ENCODE data around the gene CD226. TPM values are rescaled to one million over a fixed set of nuclear protein-coding genes. Genes with fewer than 3 reads are reported as not detected.
"Not testable (repeated sequence)": the region's sequence is repeated elsewhere in the genome, so short reads cannot be mapped to it uniquely, and the experiment has no call there.

The CD226 gene
- total and polyA plus RNA-seq, 2 donors: 0.89 to 3.6 TPM

DNA sequence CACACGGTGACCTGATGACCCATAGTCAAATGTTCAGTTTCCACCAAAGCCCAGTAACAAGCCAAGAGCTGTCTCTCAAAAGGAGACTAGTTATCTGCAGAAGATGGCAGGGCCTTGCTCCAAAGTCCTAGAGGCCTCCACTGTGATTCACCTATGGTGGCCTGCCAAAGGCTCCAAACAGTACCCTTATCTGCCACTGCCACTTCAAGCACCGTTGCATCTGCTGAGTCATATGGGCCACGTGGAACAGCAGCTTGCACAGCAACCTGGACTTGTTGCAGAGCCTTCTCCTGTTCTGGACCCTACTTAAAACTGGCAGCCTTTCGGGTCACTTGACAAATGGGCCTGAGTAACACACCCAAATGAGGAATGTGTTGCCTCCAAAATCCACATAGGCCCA is 27.6 kb upstream of the CD226 start:
- 94% methylated on average over 4 of the region's 4 CpGs for WGBS

GRCh38 chr18:69974365-69974764 is 26.7 kb upstream of the CD226 start:
- H3K36me3 ChIP-seq (ENCODE audit: insufficient read depth): no peaks in the 10 kb centered on the region
- WGBS: 98% methylated on average over 1 of the region's 1 CpG
- no peak overlapping the region for H3K27ac ChIP-seq (ENCODE audit: low read depth)
- no peaks in the 10 kb centered on the region for H3K4me1 ChIP-seq (ENCODE audit: insufficient read depth)
- no peak overlapping the region for H3K4me3 ChIP-seq (ENCODE audit: low read depth, low read length)
- DNase-seq (ENCODE audit: extremely low spot score): no peak

More for the DNA sequence above, 27.6 kb upstream of the CD226 start:
- DNase-seq (ENCODE audit: extremely low spot score); H3K27ac ChIP-seq (ENCODE audit: low read depth); H3K4me1 ChIP-seq (ENCODE audit: insufficient read depth); H3K4me3 ChIP-seq (ENCODE audit: low read depth, low read length); H3K36me3 ChIP-seq (ENCODE audit: insufficient read depth): not testable (repeated sequence)

- Histone ChIP-seq H3K27ac (ENCODE audit: low read depth) (no peak overlapping the region), H3K4me1 (ENCODE audit: insufficient read depth) (no peaks in the 10 kb centered on the region), H3K36me3 (ENCODE audit: insufficient read depth) (no peaks in the 10 kb centered on the region), H3K4me3 (ENCODE audit: low read depth, low read length) (no peak overlapping the region)
- no peak for DNase-seq (ENCODE audit: extremely low spot score)
- 90% methylated on average over 2 of the region's 2 CpGs for WGBS
Measured at GRCh38 chr18:69969491-69969890, 21.8 kb upstream of the CD226 start.

GRCh38 chr18:69968039-69968438 is 20.4 kb upstream of the CD226 start:
- WGBS: 89% methylated on average over 8 of the region's 8 CpGs
- Histone ChIP-seq H3K36me3 (ENCODE audit: insufficient read depth) (no peaks in the 10 kb centered on the region), H3K27ac (ENCODE audit: low read depth) (no peak overlapping the region), H3K4me3 (ENCODE audit: low read depth, low read length) (no peak overlapping the region), H3K4me1 (ENCODE audit: insufficient read depth) (no peaks in the 10 kb centered on the region)
- no peak for DNase-seq (ENCODE audit: extremely low spot score)

DNA sequence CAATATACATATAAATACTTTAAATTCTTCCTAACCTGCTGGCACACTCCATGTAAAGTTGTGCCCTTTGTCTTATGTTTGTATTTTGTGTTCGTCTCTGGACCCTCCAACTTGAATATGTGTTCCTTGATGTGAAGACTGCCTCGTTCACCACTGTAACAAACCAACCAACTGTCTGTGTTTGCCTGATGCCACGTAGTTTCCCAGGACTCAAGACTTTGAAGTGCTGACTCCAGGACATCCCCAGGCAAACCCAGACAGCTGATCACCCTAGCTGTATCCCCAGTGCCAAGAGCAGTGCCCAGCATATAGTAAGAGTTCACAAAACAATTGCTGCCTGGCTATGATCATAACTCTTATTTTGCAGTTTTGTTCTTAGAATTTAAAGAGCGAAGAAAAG is 15.5 kb upstream of the CD226 start:
- no peak overlapping the region for H3K27ac ChIP-seq (ENCODE audit: low read depth)
- no peaks in the 10 kb centered on the region for H3K36me3 ChIP-seq (ENCODE audit: insufficient read depth)
- no peaks in the 10 kb centered on the region for H3K4me1 ChIP-seq (ENCODE audit: insufficient read depth)
- 96% methylated on average over 4 of the region's 4 CpGs for WGBS
- no peak for DNase-seq (ENCODE audit: extremely low spot score)
- H3K4me3 ChIP-seq (ENCODE audit: low read depth, low read length): no peak overlapping the region

DNA sequence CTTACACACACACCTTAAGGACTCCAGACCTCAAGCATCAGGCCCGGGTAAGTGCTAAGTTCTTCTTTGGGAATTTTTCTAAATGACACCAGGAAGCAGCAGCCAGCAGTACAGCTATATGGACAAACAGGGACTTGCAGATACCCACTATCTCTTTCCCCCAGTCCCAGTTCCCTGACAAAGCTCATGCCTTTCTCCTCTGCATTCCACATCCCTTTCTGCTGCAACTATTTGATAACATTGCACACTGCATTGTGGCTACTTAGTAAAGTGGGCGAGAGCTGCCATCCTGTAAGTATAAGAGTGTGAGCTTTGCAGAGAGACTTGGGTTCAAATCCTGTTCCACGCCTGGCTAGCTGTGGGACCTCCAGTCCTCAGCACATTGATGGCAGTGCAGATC is 14.0 kb upstream of the CD226 start:
- over 99% methylated on average over 3 of the region's 3 CpGs for WGBS
- Histone ChIP-seq H3K36me3 (ENCODE audit: insufficient read depth) (no peaks in the 10 kb centered on the region), H3K4me3 (ENCODE audit: low read depth, low read length) (no peak overlapping the region), H3K27ac (ENCODE audit: low read depth) (no peak overlapping the region), H3K4me1 (ENCODE audit: insufficient read depth) (no peaks in the 10 kb centered on the region)
- no peak for DNase-seq (ENCODE audit: extremely low spot score)

GRCh38 chr18:69958422-69958821 is 10.7 kb upstream of the CD226 start:
- DNase-seq (ENCODE audit: extremely low spot score): no peak
- 86% methylated on average over 5 of the region's 5 CpGs for WGBS
- Histone ChIP-seq H3K4me3 (ENCODE audit: low read depth, low read length) (no peak overlapping the region), H3K27ac (ENCODE audit: low read depth) (no peak overlapping the region), H3K36me3 (ENCODE audit: insufficient read depth) (no peaks in the 10 kb centered on the region), H3K4me1 (ENCODE audit: insufficient read depth) (no peaks in the 10 kb centered on the region)

GRCh38 chr18:69957747-69958146 is 10.1 kb upstream of the CD226 start:
- no peaks in the 10 kb centered on the region for H3K4me1 ChIP-seq (ENCODE audit: insufficient read depth)
- H3K4me3 ChIP-seq (ENCODE audit: low read depth, low read length): no peak overlapping the region
- no peak overlapping the region for H3K27ac ChIP-seq (ENCODE audit: low read depth)
- DNase-seq (ENCODE audit: extremely low spot score): no peak
- no peaks in the 10 kb centered on the region for H3K36me3 ChIP-seq (ENCODE audit: insufficient read depth)
- 94% methylated on average over 3 of the region's 3 CpGs for WGBS

GRCh38 chr18:69956665-69957620 is 9.3 kb upstream of the CD226 start:
- no peak overlapping the region for H3K27ac ChIP-seq (ENCODE audit: low read depth)
- H3K4me1 ChIP-seq (ENCODE audit: insufficient read depth): no peaks in the 10 kb centered on the region
- no peak overlapping the region for H3K4me3 ChIP-seq (ENCODE audit: low read depth, low read length)
- H3K36me3 ChIP-seq (ENCODE audit: insufficient read depth): no peaks in the 10 kb centered on the region
- no peak for DNase-seq (ENCODE audit: extremely low spot score)
- WGBS: 59% methylated on average over 20 of the region's 20 CpGs

- DNase-seq (ENCODE audit: extremely low spot score): no peak
- 47% methylated on average over 5 of the region's 5 CpGs for WGBS
- H3K36me3 ChIP-seq (ENCODE audit: insufficient read depth): no peaks in the 10 kb centered on the region
- no peak overlapping the region for H3K27ac ChIP-seq (ENCODE audit: low read depth)
- no peak overlapping the region for H3K4me3 ChIP-seq (ENCODE audit: low read depth, low read length)
- no peaks in the 10 kb centered on the region for H3K4me1 ChIP-seq (ENCODE audit: insufficient read depth)
Measured at GRCh38 chr18:69956057-69956456, 8.4 kb upstream of the CD226 start.

- DNase-seq (ENCODE audit: extremely low spot score): no peak
- no peak overlapping the region for H3K27ac ChIP-seq (ENCODE audit: low read depth)
- WGBS: 49% methylated on average over 5 of the region's 5 CpGs
- no peak overlapping the region for H3K4me3 ChIP-seq (ENCODE audit: low read depth, low read length)
- H3K36me3 ChIP-seq (ENCODE audit: insufficient read depth): no peaks in the 10 kb centered on the region
- H3K4me1 ChIP-seq (ENCODE audit: insufficient read depth): no peaks in the 10 kb centered on the region
Measured at GRCh38 chr18:69954719-69955480, 7.2 kb upstream of the CD226 start.

DNA sequence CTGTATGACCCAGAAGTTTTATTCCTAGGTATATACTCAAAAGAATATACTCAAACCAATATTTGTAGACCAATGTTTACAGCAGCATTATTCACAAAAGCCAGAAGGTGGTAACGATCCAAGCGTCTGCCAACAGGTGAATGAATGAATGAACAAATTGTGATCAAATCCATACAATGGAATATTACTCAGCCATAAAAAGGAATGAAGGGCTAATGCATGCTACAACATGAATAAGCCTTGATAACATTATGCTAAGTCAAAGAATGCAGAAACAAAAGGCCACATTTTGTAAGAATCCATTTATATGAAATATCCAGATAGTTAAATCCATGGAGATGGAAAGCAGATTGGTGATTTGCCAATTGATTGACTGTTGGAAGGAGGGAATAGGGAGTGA is 5.5 kb upstream of the CD226 start:
- 98% methylated on average over 2 of the region's 2 CpGs for WGBS
- Histone ChIP-seq H3K4me3 (ENCODE audit: low read depth, low read length) (no peak overlapping the region), H3K36me3 (ENCODE audit: insufficient read depth) (no peaks in the 10 kb centered on the region), H3K4me1 (ENCODE audit: insufficient read depth) (no peaks in the 10 kb centered on the region), H3K27ac (ENCODE audit: low read depth) (no peak overlapping the region)
- DNase-seq (ENCODE audit: extremely low spot score): no peak

DNA sequence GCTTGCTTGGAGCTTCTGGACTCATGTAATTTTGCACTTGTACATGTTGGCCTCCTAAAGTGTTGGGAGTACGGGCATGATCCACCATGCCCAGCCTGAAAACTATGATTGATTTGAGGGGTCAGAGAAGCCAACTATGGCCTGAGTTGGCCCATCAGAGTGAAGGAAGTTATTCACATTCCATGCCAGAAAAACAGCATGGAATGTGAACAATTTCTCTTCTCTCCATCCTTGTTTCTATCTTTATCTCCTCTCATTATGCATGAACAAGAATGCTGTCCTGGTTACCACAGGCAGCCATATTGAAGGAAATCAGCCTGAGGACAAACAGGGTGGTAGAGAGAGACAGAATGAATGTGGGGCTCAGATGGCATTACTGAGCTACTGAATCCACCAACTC is 3.5 kb upstream of the CD226 start:
- H3K4me3 ChIP-seq (ENCODE audit: low read depth, low read length): no peak overlapping the region
- 92% methylated on average over 1 of the region's 1 CpG for WGBS
- no peaks in the 10 kb centered on the region for H3K36me3 ChIP-seq (ENCODE audit: insufficient read depth)
- H3K27ac ChIP-seq (ENCODE audit: low read depth): no peak overlapping the region
- H3K4me1 ChIP-seq (ENCODE audit: insufficient read depth): no peaks in the 10 kb centered on the region
- no peak for DNase-seq (ENCODE audit: extremely low spot score)

GRCh38 chr18:69949538-69949936 is 1.9 kb upstream of the CD226 start:
- H3K4me3 ChIP-seq (ENCODE audit: low read depth, low read length): no peak overlapping the region
- no peaks in the 10 kb centered on the region for H3K4me1 ChIP-seq (ENCODE audit: insufficient read depth)
- DNase-seq (ENCODE audit: extremely low spot score): no peak
- H3K36me3 ChIP-seq (ENCODE audit: insufficient read depth): no peaks in the 10 kb centered on the region
- WGBS: 93% methylated on average over 4 of the region's 4 CpGs
- H3K27ac ChIP-seq (ENCODE audit: low read depth): no peak overlapping the region
